Left kidney (tissue), 2 donors: Measurements from ENCODE around the gene FBH1. TPM values are rescaled to one million over a fixed set of nuclear protein-coding genes. Genes with fewer than 3 reads are reported as not detected.
"Not testable (repeated sequence)": the region's sequence is repeated elsewhere in the genome, so short reads cannot be mapped to it uniquely, and the experiment has no call there.

Source experiments
- DNase-seq: peaks from one replicate; pipeline ENCODE4 v3.0.0-alpha.2; 2013
- polyA plus RNA-seq: library from polyadenylated mRNA; unstranded; fragments of 120-200 nt; gene quantifications from one replicate; pipeline ENCODE4 v1.2.1, GENCODE V29; 2013; ENCODE audit not compliant: insufficient read length

The FBH1 gene
- polyA plus RNA-seq, 1 donor: 87.3 TPM

- no peak for DNase-seq
Observed at GRCh38 chr10:5959142-5959541, 69.1 kb downstream of the FBH1 start.

- no peak for DNase-seq
Observed at GRCh38 chr10:5959581-5960069, 69.6 kb downstream of the FBH1 start.

DNA sequence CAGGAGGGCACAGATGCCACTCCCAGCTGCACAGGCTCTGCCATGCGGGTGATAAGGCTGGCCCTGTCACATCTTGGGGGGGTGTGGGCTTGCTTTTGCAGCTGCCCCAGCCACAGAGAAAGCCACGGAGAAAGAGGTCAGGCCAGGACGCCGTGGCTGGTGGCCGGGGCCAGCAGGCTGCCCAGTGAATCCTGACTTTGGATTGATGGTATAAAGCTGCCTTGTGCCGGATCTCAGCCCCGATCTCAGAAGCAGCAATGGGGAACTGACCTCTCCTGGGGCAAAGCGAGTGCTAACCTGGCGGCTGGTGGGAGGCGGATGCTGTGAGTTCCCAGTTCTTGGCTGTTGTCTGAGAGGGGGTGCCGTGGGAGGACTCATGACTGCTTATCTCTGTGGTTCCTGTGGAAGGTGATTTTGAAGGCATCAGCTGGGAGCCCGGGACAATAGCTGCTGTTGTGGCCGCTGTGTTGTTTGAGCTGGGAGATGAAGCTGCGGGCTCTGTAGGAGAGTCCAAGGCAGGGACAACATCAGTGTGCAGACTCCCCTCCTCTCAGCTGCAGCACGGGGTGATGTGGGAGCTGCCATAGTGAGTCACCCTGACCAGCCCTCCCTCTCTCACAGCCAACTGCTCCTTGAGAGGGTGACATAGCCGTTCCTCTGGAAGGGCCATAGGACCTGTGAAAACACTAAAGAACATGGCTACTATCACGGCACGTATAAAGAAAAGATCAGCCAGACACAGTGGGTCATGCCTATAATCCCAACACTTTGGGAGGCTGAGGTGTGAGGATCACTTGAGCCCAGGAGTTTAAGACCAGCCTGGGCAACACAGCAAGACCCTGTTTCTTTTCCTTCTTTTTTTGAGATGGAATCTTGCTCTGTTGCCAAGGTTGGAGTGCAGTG, 70.3 kb downstream of the FBH1 start:
- DNase-seq: no peak

DNA sequence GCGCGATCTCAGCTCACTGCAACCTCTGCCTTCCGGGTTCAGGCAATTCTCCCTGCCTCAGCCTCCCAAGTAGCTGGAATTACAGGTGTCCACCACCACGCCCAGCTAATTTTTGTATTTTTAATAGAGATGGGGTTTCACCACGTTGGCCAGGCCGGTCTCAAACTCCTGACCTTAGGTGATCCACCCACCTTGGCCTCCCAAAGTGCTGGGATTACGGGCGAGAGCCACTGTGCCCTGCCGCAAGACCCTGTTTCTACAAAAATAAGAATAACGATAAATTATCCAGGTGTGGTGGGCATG, 70.9 kb downstream of the FBH1 start:
- DNase-seq: not testable (repeated sequence)

DNA sequence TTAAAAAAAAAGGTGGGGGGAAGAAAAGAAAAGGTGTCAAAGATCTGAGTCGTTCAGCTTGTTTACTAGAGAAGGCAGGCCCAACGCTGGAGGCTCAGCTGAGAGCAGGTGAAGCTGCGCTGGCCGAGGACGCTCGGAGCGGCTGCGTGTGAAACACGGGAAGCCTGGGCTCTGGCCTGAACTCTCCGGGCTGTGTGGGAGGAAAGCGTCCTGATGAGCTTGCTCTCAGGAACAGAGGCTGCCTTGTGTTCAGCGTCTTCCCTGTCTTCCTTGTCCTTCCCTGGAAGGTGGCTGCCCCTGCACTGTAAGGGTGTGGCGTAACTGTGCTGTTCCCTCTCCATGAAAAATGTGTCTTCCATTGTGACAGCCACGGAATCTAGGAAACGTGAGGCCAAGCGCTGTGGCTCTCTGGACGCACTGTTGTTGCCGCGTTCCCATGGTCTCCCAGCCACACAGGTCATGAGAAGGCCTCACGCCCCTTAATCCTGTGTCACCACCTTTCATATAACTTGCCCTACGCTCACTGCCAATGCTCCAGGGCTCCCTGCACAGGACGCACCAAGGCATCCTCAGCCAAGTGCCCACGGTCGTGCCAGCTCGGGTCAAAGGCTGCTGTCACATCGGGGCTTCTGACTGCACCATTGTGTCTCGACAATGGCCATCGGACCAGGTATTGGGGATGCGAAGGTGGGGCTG, 71.5 kb downstream of the FBH1 start:
- DNase-seq: no peak

DNA sequence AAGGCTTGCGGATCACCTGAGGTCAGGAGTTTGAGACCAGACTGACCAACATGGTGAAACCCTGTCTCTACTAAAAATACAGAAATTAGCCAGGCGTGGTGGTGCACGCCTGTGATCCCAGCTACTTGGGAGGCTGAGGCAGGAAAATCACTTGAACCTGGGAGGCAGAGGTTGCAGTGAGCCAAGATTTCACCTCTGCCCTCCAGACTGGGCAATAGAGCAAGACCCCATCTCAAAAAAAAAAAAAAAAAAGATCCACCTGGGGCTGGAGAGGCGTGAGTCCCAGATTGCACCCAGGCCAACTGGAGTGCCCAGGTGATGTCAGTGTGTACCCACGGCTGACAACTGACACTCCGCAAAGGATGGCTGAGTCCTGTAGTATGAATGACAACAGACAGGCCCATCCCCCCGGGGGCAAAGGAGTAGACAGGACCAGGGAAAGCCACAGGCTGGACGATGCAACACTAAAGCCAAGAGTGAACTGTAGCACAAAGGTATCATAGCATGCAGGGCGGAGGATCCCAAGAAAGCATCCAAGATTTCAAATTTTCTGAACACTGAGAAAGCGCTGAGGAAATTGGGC, 72.4 kb downstream of the FBH1 start:
- not testable (repeated sequence) for DNase-seq

- DNase-seq: no peak
Observed at GRCh38 chr10:5963071-5963470, 73.0 kb downstream of the FBH1 start.

DNA sequence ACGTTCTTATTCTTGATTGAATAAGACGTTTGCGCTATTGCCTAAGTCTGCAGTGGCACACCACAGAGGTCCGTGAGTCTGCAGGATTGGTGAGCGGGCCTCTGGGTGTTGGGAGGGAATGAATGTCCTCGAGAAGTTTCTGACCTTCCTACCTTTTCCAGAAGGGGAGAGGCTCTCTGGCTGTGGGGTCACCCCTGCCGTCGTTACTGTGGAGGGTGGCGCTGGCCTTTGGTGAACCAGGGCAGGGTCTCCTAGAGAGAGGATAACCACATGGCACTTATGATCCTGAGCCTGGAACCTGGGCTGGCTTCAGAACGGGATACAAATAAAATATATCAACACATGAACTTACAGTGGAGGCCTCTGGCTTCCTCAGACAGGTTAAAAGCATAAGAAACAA, 73.5 kb downstream of the FBH1 start:
- DNase-seq: no peak

- DNase-seq: no peak
Observed at GRCh38 chr10:5964736-5965135, 74.7 kb downstream of the FBH1 start.

GRCh38 chr10:5965266-5965665, 75.2 kb downstream of the FBH1 start:
- DNase-seq: no peak

DNA sequence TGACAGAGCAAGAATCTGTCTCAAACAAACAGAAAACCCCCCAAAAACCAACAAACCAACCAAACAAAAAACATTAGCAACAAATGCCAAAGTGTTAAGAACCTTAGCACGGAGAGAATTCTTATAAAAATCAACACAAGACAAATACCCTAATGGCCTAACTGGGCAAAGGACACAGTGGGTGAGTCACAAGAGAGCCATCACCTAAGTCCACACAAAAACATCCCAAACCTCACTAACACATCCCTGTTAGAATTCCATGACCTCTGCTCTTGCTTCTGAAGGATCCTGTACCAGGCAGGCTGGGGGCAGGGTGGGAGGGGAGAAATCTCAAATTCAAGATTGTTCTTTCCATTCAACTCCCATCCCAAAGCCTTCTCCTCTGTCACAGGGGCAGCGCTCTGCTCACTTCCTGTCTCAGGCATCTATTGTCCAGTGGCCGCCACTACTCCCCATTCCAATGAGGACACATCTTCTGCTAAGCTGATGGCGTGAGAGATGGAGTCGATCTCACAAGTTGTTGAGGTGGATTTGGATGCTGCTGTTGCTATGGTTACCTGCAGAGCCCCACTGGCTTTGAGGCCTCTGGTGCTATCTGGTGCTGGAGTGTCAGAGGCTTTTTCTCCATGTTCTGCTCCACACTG, 78.1 kb downstream of the FBH1 start:
- no peak for DNase-seq

- no peak for DNase-seq
Observed at GRCh38 chr10:5968681-5969453, 78.8 kb downstream of the FBH1 start.

- no peak for DNase-seq
Observed at GRCh38 chr10:5970066-5970465, 80.0 kb downstream of the FBH1 start.

- no peak for DNase-seq
Observed at GRCh38 chr10:5970527-5970926, 80.5 kb downstream of the FBH1 start.

GRCh38 chr10:5971315-5971832, 81.3 kb downstream of the FBH1 start:
- DNase-seq: no peak

GRCh38 chr10:5971886-5972285, 81.8 kb downstream of the FBH1 start:
- no peak for DNase-seq

DNA sequence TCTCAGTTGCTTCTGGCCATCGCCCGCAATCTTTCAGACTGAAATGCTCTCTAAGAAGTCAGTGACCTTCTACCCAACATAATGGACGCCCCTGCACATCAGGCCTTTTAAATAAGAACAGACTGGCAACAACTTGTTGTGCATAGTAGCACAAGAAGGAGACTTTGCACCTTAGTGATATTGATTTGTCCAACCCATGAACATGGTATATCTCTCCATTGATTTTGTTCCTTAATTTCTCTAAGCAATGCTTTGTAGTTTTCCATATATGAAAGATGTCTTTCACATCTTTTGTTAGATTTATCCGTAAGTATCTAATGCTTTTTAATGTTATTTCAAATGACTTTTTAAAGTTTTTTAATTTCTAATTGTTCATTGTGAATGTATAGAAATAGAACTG, 83.0 kb downstream of the FBH1 start:
- DNase-seq: no peak

DNA sequence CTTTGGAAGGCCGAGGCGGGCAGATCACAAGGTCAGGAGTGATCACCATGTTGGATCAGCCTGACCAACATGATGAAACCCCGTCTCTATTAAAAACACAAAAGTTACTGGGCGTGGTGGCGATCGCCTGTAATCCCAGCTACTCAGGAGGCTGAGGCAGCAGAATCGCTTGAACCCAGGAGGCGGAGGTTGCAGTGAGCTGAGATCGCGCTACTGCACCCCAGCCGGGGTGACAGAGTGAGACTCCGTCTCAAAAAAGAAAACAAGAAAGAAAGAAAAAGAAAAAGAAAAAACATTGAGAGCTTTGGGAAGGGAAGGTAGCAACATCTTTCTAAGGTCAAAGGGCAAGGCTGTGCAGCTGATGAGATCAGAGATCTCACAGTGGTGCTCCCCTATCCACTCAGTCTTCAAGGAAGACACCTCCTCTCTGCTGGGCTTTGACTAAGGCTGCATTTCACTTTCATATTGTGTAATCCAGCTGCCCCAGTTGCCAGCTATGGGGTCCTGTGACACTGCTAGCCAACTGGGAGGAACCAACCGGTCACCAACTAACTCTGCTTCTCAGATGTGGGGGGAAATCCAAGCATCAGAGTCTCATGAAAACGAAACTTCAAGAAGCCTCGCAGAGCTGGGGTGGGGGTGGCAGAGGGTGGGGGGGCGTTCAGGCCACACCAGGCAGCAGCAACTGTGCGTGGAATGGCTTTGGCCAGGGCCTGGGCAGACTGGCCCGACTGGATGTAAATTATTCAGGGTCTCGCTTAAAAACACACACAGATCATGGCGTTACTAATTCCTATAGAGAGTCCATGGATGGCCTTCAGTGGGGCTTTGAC, 85.8 kb downstream of the FBH1 start:
- no peak for DNase-seq

GRCh38 chr10:5976512-5977470, 86.7 kb downstream of the FBH1 start:
- peak; percentile 28 for DNase-seq
